Stimulated activated CD4-positive, alpha-beta T cell treated with anti-CD3 and anti-CD28 coated beads, Interleukin-15, amount 100 ng/mL, for 24 hours (primary cell): ENCODE measurements around the gene MPP1.
"Not testable (repeated sequence)": the region's sequence is repeated elsewhere in the genome, so short reads cannot be mapped to it uniquely, and the experiment has no call there.

Experiments
- DNase-seq: peaks from one replicate; pipeline ENCODE4 v3.0.0-alpha.2; 2020

MPP1 gene

DNA sequence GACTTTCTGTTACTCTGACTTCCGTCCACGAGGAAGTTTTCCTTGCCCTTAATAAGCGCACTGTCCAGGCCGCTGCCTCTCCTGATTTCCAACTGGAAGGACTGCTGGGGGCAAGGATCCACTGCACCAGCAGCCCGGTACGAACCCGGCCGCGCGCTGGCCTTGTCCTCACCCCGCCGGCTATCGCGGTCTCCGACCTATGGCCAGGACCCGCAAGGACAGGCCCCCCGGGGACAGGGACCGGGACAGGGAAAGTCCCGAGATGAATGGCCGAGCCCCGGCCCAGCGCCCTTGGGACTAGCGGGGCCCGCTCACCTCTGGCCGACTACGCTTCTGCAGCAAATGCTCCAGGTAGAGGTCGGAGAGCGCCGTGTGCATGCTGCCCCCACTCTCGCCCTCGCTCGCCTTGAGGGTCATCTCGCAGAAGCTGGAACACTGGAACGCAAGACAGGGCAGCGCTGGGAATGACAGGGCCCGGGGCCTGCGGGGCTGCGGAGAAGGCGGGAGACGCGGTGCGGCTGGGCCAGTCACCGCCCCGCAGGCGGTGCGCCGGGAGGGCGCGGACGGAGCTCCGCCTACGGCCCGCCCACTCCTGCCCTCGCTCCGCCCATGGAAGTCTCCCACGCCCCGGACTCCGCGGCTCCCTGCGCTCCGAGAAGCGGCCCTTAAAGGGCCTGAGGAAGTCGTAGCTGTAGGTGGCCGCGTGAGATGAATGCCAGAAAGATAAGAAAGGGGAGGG lies at the start of gene MPP1:
TSS of gene MPP1 (minus strand) at position 529 of the 739 bp plus-strand sequence. CDS start at position 417, 112 bp downstream.
- peak; percentile 79 for DNase-seq

DNA sequence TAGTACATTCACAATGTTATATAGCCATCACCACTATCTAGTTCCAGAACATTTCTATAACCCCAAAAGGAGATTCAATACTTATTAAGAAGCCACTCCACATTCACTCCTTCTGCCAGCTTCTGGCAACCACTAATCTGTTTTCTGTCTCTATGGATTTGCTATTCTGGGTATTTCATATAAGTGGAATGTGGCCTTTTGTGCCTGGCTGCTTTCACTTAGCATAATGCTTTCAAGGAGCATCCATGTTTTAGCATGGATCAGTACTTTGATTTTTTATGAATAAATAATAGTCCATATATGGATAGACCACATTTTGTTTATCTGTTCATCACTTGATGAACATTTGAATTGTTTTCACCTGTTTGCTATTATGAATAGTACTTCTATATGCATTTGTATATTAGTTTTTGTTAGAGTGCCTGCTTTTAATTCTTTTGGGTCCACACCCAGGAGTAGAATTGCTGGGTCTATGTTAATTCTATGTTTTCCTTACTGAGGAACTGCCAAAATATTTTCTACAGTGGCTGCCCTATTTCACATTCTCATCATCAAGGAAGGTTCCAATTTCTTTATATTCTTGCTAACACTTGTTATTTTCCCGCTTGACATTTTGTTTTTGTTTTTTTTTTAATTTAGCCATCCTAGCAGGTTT lies 45.8 kb upstream of the MPP1 start:
- no peak for DNase-seq

DNA sequence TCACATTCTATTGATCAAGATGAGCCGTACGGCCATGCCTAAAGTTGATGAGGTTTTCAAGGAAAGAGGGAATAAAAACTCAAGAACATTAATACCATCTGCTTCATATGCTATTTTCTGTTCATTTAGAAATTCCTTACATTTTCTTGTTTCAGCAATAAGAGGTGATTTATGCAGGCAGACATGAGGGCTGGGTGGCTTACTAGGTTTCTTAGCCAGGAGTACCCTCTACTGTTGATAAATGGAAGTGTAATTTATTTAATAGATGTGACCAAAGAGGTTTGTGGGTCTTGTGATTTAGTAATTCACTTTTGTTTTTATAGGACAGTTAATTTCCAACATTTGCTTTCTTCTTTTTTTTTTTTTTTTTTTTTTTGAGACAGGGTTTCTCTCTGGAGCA lies 35.6 kb upstream of the MPP1 start:
- no peak for DNase-seq

DNA sequence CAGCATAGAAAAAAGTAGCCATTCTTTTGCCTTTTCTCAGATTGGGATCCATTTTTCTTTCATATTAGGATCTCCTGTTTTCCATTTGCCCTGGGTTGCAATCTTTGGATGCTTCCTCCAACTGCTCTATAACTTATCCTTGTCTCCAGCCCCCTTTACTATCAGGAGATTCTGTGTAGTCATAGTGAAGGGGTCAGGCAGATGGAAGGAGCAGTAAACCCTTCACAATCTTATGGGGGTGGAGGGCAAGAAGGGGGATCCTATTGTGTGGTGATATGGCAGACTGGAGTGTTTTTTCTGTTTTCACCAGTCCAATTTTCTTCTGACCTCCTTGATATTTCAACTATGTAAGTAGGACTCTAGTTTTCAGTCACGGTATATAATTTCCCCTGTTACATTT lies 30.9 kb upstream of the MPP1 start:
- no peak for DNase-seq

DNA sequence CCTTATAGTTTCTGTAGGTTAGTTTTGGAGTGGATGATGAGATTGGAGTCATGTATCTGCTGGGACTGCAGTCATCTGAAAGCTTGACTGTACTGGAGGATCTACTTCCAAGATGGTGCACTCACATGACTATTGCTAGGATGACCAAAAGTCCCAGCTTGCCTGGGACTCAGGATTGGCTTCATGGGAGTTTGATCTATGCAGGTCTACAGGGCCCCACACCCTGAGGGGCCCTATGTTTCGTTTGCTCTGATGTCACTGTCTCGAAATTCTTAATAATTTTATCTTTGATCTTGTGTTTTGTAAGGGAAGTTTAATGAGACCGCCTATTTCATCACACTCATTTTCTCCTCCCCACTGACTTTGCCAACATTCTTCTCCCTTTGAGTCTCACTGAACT lies 29.3 kb upstream of the MPP1 start, which contains the start of gene SMIM9:
TSS of gene SMIM9 (minus strand) at position 101 of the 400 bp plus-strand sequence. CDS start 3,806 bp downstream, outside the sequence.
- DNase-seq, result no peak

DNA sequence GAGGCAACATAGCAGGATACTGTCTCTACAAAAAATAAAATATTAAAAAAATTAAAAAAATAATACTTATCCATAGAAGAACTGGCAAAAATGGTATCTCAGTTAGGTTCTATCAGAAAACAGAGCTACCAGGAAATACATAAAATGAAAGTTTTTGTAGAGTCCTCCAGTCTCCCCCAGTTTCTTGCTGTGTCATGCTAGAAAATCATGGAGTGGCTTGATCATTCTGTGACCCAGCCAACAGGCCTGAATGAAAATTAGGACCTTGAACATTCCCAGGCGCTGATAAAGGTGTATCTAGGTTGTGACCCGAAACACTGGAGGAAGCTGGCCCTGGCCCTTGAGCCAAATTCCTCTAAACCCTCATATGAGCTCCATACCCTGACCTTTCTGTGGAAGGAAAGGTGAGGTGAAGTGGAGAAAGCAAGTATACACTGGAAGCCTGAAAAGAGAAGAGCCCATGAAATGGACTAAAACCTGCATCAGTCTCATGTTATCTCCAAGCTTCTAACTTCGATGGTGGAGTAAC lies 28.5 kb upstream of the MPP1 start:
- no peak for DNase-seq

DNA sequence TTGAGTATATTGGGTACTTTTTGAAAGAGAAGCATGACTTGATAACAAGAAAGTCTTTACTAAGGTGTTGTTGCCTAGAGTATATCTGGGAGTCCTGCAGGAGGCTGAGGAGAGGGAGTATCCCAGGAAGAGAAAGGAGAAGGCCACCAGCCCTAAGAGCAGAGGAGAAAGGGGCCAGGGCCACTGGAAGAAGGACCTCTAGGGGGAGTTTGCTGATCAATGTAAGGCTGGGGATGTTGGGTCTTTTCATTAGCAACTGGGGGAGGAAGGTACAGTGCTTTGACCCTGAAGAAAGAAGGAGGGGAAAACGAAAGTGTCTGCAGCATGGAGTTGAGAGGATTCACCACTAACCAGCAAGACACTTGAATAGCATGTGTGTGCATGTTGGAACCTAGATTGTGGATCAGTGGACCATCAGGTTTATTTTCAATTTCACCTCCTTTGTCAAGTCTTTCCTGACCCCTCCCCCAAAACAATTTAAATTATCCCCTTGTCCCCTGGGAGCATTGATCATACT lies 24.7 kb upstream of the MPP1 start:
- DNase-seq, result no peak

DNA sequence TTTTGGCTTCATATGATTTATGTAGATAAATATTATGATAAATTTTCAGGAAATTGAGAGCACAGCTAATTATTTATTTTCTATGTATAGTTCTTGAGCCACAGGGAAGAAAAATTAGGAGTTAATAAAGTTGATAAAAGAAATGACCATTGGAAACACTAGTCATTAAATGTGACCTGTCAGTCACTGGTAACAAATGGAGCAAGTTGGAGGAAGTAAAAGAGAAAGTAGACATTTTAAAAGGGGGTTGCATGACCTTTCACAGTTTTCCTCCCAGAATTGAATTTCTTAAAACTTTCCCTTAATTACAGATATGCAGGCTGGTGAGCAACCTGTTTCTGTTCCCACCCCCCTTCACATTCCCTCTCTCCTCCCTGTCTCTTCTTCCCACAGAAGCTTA lies 23.8 kb upstream of the MPP1 start:
- no peak for DNase-seq

DNA sequence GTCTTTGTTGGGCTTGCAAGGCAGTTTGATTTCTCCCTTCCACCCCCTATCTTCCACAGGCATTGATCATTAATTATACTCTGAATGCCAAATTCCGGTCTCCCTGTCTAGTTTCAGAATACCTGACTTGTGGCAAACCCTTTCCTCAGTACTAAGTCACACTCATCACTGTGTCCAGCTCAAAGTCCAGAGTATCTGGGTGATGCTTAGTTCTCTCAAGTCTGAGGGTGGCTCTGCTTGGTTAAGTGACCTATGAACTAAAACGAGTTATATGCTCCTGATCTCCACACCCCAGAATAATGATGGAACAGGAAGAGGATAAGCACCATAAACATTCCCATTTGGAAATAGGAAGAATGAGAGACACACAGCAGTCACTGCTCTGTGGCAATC lies 22.7 kb upstream of the MPP1 start:
- no peak for DNase-seq

DNA sequence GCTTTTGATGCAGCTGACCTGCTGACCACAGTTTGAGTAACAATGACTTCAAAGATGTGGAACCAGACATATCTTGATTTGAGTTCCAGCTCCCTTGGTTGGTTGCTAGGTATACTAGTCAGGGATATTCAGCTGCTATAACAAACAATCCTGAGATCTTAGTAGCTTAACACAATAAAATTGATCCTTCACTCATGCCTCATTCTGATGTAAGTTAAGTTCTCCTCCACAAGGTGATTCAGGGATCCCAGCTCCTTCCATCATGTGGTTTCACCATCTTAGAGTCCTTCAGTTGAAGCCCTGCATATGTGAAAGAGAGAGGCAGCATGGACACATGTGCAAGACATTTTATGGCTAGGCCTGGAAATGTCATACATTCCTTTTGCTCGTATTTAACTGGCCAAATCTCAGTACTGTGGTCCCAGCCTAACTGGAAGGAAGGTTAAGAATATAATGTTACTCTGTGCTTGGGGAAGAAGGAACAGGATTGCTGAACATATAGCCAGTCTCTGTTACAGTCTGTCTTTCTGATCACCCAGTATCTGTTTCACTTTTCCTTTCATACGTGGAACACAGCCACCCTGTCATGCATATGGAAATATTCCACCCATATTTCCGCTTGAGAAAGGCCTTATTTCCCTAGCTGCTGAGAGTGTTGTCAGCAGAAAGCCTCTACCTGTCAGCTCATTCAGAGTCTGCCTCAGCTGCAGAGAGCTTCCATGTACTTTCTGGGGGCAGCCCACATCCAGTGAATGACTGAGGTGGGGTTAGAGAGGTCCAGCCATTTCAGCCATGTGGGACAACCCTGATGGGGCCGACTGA lies 22.1 kb upstream of the MPP1 start:
- DNase-seq, result no peak

DNA sequence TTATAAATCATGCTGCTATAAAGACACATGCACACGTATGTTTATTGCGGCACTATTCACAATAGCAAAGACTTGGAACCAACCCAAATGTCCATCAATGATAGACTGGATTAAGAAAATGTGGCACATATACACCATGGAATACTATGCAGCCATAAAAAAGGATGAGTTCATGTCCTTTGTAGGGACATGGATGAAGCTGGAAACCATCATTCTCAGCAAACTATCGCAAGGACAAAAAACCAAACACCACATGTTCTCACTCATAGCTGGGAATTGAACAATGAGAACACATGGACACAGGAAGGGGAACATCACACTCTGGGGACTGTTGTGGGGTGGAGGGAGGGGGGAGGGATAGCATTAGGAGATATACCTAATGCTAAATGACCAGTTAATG lies 20.3 kb upstream of the MPP1 start:
- DNase-seq, result not testable (repeated sequence)

DNA sequence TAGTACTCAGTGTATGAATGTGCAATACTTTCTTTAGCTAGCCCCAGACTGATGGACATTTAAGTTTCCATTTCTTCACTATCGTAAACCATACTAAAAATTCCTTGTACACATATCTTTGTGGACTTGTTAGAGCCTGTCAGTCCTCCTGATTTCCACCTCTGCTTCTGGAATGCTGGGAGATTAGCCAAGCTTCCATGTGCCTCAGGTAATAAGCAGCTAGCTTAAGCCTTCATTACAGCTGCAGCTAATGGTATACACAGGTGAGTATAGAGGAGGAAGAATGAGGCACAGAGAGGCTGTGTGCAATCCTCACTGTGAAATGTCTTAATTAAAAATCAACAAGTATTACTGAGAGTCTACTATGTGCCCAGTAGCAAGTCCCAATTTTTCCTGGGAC lies 19.4 kb upstream of the MPP1 start:
- DNase-seq, result no peak

DNA sequence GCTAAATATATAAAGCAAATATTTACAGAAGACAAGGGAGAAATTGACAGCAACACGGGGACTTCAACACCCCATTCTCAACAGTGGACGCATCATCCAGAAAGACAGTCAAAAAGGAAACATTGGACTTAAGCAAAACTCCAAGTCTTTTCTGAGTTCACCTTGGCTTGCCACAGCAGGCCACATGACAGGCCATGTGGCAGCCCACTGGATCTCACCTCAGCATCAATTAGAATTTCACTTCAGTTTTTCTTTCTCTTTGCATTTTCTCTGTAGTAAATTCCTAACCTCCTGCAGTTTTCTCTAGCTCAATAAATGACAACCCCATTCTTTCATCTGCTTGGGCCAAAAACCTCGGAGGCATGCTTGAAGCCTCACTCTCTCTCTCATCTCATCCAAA lies 16.7 kb upstream of the MPP1 start:
- no peak for DNase-seq

DNA sequence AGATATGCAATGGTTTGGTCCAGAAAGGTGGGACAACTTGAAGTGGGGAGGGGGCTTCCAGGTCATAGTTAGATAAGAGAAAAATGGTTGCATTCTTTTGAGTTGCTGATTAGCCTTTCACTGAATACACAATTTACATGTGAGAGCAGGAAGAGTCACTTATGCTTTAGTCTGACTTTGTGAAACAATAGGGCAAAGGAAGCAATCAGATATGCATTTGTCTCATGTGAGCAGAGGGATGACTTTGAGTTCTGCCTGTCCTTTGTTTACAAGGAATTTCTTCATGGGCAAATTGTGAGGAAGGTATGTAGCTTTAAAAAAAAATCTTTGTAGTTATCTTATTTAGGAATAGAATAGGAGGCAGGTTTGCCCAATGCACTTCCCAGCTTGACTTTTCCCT lies 16.2 kb upstream of the MPP1 start:
- no peak for DNase-seq

DNA sequence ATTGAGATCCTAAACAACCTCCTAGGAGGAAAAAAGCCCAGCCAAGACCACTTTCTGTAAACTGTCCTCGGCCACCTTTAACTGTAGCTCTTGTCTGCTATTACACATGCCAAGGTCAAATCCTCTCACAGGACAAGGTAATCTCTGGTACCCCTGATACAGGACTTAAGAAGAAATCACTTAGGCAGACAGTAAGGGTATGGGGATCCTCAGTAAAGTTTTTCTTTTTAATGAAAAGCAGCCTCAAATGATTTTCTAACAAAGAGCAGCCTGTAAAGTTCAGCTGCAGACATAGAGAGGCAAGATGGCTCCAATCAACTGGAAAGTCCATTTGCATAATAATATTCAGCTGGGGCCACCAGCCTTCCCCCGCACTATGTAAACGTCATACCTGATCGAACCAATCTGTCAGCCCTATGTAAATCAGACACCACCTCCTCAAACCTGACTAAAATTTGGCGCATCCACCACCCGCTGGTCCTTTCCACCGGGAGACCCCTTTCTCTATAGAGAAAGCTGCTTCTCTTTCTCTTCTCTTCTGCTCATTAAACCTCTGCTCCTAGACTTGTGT lies 14.6 kb upstream of the MPP1 start:
- DNase-seq, result no peak

DNA sequence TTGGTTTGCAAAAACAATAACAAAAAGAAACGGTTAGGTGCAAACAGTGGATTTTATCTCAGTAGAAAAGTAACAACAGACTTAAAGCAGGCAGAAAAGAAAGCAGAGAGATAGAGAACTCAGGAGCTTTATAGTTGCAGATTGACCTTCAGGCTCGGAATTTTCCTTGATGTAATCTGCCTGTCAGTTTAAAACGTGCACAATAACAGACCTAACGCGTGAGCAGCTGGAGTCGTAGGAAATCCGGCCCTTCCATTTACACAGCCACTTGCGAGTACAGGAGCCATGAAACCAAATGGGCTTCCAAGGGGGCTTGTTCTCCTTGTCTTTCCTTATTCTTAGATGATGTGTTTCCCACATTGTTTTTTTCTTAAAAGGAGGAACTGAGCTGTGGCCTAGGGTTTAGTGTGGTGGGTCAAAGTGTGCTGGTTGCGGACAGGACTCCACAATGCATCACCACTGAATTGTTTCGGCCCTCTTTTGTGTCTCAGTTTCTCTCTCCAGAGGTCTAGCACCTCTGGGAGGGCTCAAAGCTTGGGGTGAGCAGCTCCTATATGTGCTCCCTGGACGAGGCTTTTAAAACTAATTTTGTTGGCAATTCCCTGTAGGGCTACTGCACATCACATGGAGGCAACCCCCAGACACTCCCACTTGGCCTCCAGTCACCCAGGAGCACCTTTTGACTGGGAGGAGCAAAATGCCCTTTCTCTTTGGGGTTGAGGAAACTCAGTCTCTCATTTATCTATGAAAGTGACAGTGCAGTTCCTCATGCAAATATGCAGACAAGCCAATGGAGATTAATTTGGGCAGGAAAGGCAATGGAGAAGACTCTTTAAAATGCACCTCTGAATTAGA lies 13.9 kb upstream of the MPP1 start:
- no peak for DNase-seq

DNA sequence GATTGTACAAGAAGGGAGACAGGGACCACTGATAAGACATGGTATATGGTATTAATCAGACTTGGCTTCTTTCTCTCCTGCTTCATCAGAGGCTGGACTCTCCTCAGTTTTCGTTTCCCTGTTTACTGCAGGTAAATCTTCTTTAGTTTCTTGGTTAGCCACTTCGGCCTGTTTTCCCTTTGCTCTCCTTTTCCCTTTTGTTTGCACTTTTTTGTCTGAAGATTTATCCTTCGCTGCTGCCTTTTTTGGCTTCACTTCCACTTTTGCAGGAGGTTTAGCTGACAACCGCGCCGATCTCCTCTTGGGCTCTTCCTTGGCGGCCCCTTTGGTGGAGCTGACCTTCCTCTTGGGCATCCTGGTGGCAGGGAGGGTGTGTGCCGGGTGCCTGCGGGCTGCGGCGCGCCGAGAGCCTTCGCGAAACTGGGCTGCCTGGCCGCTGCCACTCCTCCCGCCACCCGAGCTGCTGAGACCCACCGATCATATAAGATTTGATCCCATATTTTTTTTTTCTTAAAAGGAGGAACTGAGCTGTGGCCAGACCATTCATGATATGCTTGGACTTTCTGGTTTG lies 11.8 kb upstream of the MPP1 start:
- DNase-seq, result not testable (repeated sequence)

DNA sequence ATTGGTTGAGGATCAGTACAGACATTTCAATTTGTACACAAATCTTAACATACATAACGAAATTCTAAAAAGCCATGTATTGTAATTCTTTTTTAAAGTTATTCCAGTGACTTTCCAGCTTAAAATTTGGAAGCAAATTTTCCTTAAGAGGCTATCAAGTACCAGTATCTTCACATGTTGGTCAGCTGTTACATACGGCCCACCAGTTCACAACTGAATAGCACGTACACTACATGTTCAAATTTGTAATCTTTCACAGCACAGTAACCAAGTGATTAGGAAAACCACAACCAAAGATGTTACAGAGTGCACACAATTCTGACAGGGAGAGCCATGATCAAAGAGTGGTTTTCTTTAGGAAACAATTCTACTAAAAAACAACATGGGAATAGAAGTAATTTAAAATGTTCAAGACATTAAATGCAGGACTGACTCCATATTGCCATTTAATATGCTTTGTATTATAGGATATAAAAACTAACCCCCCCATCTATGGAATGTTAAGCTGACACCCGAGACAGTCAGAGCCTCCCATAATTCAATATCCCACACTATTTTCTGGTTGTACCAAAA lies 11.1 kb upstream of the MPP1 start:
- DNase-seq, result not testable (repeated sequence)

DNA sequence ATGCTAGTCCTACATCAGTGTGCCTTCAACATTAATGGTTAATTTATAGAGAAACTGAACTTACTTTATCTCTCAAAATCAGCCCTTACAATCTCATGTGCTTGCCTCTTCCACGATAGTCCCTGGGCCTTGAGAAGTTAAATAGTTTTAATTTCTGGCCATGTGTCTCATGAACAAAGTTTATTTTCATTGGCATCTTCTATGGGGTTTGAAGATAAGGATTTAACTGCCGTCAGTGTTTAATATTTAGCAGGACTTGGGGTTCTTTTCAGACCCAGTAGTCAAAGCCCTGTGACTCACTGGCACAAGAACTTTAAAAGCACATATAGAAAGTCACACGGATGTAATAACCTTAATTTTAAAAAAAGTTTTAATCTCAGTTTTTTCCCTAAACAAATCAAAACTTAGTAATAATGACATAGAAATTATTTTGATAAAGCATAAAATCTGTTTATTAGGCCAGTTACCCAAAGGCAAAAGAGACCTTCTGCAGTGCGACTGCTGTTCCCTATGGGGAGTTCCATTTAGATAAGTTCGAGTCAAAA lies 10.1 kb upstream of the MPP1 start:
- DNase-seq, result no peak

DNA sequence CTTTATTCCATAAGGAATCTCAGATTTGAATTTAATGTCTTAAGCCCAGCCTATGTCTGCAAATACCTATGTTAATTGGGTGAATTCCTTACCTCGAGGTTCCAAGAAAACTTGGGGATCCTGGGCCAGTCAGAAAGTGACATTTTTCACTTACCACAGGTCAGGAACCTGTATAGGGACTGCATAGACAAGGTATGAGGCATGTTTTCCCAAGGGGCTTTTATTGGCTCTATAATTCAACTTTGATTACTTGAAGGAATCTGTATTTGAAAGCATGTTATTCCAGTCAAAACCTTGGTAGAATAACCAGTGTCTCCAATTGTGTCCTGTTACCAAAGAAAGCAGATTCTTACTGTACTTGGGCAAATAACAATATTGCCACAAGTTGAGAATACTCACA lies 8.5 kb upstream of the MPP1 start:
- no peak for DNase-seq
